Esophagus squamous epithelium (tissue), 4 donors: ENCODE data around the gene STX18.

Experiments
- CTCF ChIP-seq, 6 experiments: fragments of 450-650 bp in 4 of 6; fragments of 200-600 bp in 2 of 6; sonication (generic) in 2 of 6; IDR thresholded peaks; one replicate each; pipeline ENCODE4 v1.5.1; 2016 to 2019; ENCODE audit warnings: antibody characterized with exemption in 6 of 6, mild to moderate bottlenecking in 4 of 6, moderate library complexity in 4 of 6
- POLR2A ChIP-seq, 4 donors: fragments of 450-650 bp; IDR thresholded peaks; one replicate each; pipeline ENCODE4 v1.6.1; 2017; ENCODE audit warnings: antibody characterized with exemption in 4 of 4, mild to moderate bottlenecking in 4 of 4, moderate library complexity in 3 of 4

GRCh38 chr4:4504783-4505182 lies 37.1 kb downstream of the STX18 start:
- TF ChIP-seq CTCF (IDR thresholded peaks at IDR 0.05), result no peak
- TF ChIP-seq POLR2A (IDR thresholded peaks at IDR 0.05), result no peak
